GM19395 (cell line): ENCODE measurements around the gene SMC6.

Experiments used
- ATAC-seq: cut with Tn5 transposase; IDR thresholded peaks from one replicate; pipeline ENCODE4 v1.9.1; 2021; ENCODE audit warnings: mild to moderate bottlenecking, moderate library complexity; ENCODE audit not compliant: unreplicated experiment

The SMC6 gene

DNA sequence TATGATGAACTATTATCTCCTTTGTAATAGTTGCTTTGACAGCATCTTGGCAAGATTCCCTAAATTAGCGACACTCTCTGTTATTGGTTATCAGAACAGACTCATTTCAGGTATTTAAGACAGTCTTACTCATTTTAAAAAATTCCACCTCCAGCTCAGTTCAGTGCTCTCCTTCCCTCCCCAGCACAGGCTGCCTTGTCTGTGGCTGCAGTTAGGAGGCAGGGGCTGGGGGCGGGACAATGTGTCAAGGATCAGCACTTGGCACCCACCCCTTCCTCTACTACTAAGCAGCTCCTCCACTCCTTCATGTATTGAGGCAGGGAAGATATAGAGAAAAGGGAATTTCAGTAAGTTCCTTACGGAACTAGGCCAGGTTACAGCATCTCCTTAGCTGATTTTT is 128.2 kb downstream of the SMC6 start:
- ATAC-seq = no peak

DNA sequence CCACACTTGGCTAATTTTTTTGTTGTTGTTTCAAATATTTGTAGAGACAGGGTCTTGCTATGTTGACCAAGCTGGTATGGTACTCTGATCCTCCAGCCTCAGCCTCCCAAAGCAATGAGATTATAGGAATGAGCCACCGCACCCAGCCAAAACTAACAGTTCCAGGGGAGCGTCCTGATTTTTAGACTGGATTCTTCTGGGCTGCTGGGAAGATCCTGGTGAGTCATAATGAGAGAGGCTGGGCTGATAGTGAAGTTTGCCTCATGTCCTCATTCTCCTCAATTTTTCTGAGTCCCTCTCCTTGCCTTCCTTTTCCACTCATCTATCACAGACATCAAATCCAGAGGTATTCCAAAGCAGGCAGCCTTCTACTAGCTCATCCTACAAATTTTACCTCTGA is 131.8 kb downstream of the SMC6 start:
- ATAC-seq = no peak

DNA sequence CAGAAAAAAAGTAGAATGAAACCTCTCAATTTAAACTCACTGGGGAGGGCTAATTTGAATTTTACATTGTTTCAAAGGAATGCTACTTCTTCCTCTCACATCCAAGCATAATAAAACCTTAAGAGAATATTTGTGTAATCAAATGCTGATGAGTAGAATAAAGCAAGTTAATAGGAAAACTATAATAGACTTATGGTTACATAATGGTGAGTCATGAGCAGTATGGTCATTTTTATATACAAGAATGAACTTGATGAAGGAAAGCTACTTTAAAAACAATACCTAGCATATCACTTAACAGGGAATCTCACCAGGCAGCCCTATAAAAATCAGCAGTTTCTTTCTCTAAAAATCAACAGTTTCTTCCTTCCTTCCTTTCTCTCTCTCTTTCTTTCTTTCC is 132.8 kb downstream of the SMC6 start:
- no peak for ATAC-seq

DNA sequence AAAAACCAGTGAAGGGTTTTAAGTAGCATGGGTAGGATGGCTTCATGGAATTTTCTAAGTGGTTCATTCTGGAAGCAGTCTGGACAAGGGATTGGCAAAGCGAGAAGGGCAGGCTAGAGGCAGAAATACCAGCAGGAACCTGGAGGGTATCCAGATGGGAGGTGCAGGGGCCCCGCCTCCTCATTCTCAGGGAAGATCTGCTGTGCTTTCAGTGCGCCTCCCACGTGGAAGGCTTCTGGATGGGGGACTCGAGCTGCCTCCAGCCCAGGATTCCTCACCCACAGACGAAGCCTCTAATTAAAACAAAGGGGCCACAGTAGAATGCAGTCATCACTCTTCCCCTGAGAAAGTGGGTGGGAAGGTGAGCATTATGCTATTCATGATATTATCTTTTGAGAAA is 133.3 kb downstream of the SMC6 start:
- no peak for ATAC-seq

DNA sequence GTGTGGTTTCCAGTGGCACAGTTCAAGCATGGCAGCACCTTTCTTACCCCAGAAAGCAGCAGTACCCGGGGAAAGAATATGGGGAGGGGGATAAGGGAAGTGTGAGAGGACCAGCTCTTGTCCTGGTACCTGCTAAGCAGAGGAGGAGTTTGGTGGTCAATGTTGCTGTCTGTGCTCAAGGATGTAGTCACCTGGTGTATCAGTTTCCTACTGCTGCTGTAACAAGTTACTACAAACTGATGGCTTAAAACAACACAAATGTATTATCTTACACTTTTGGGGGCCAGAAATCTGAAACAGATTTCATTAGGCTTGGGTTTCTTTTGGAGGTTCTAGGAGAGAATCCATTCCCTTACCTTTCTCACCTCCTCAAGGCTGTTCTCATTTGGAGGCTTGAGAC is 135.7 kb downstream of the SMC6 start:
- no peak for ATAC-seq

DNA sequence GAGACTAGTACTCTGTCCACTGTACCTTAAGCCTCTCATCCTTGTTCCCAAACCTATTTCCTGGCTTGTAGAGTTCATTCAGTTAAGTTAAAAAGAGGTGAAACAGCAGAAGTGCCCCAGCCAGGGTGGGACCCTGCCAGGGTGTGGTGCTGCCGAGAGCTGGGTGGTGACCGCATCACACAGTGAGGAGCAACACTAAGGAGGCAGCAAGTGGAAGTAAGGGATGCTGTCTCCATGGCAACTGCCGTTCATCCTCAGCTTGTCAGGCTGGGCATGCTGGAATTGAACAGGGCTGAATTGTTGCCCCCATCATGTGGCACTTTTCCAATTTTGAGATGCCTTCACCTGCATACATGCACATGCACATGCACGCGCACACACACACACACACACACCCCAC is 136.1 kb downstream of the SMC6 start:
- no peak for ATAC-seq

DNA sequence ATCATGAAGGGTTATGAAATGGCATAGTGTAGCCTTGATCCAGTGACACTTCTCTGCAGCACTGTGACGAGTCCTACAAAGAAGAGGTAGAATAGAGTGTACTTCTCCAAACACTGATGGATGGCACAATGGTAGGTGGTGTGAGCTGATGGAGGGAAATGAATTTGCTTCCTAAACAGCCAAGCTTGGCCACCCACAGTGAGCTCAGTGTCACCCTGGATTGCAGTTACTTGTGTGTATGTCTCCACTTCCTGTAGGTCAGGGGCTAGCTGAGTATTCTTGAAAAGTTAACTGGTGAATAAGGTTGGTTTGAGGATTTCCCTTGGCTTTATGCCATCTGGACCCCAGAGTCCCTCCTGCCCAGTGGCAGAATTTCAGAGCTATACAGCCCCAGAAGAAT is 137.2 kb downstream of the SMC6 start:
- no peak for ATAC-seq

DNA sequence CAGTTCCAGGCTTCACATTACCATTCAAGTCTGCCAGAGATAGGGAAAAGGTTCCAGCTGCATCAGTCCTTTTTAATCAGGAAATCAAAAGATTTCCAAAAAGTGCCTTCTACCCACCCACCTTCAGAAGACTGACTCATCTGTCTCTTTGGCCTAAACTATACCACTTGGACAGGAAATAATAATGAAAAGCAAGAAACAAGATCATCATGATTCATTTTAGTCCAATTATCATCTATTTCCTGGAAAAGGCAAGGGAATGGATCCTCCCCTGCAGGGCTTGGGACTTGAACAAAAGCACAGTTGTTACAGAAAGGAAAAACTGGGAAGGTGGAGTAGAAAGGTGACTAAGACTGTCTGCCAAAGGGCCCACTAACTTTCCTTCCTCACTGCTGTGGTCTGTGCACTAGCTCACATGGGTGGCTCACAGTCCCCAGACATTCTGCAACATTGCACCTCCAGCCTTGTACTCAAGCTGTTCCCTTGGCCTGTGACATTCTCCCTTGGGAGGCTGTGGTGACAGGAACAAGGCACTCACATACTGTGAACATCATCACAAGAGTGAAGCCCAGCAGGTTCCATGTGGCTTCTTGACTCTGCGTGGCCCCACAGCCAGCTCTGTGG is 137.8 kb downstream of the SMC6 start:
- no peak for ATAC-seq

DNA sequence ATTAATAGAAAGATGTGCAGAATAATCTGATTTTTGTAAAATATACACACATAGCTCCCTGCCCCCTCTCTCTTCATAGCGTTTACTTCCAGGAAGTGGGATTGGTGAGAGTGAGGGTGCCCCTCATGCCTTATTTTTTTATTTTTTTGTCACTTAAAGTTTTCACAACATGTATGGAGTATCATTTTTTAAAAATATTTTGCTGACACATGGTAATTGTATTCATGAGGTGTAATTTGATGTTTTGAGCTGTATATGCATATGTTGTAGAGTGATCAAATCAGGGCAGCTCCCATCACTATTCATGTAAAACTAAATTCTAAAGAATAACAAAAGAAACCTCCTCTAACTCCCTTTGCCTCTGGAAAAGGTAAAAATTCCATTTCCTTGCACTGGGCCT is 138.5 kb downstream of the SMC6 start:
- ATAC-seq = no peak

DNA sequence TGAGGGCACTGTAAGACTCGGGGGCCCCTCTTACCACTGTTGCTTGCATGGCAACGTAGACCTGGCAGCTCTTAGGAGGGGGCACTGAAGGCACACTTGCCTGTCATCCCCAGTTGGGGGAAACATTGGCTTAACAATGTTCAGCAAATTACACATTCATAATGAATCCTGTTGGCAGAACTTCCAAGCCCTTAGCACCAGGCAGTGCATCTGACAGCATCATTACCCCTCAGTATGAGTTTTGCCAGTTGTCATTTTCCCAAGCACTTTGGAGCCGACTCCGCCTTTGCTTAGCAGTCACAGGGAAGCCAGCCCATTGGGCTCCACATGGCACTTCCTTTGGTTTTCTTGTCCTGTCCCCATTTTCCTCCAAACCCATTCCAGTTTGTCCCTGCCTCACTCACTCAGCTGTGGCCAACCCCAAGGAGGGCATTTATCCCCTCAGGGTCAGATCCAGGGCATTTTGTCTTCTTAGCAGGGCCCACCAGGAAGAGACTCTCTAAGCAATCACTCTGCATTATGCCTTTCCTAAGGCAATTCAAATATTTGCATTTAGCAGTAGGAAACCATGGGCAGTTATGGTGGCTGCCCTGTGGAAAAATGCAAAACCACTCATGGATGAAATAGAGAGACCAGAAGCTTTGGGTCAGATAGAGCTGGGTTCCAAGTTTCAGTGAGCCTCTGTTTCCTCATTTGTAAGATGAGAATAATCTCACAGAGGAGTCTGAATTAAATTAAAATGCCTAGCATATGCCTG is 139.3 kb downstream of the SMC6 start:
- no peak for ATAC-seq
